Ishikawa (cell line): Measurements from ENCODE around the gene SOX6.

ENCODE experiments used
- CEBPB ChIP-seq: IDR thresholded peaks from 2 replicates; pipeline ENCODE4 v1.6.1; 2012
- CREB1 ChIP-seq: IDR thresholded peaks from 2 replicates; pipeline ENCODE4 v1.6.1; 2012; ENCODE audit warnings: low read depth
- EGR1 ChIP-seq: IDR thresholded peaks from 2 replicates; pipeline ENCODE4 v1.6.1; 2012
- EP300 ChIP-seq: IDR thresholded peaks from 2 replicates; pipeline ENCODE4 v1.6.1; 2012; ENCODE audit warnings: borderline replicate concordance
- FOXM1 ChIP-seq: IDR thresholded peaks from 2 replicates; pipeline ENCODE4 v1.6.1; 2012; ENCODE audit warnings: low read depth, borderline replicate concordance
- MAX ChIP-seq: IDR thresholded peaks from 2 replicates; pipeline ENCODE4 v1.6.1; 2012
- NFIC ChIP-seq: IDR thresholded peaks from 2 replicates; pipeline ENCODE4 v1.6.1; 2012
- RAD21 ChIP-seq: IDR thresholded peaks from 2 replicates; pipeline ENCODE4 v1.6.1; 2012; ENCODE audit warnings: low read depth
- REST ChIP-seq: IDR thresholded peaks from 2 replicates; pipeline ENCODE4 v1.6.1; 2012; ENCODE audit warnings: low read depth, mild to moderate bottlenecking
- TAF1 ChIP-seq: IDR thresholded peaks from 2 replicates; pipeline ENCODE4 v1.6.1; 2012; ENCODE audit warnings: low read depth, mild to moderate bottlenecking
- TCF12 ChIP-seq: IDR thresholded peaks from 2 replicates; pipeline ENCODE4 v1.6.1; 2012; ENCODE audit warnings: low read depth
- TEAD4 ChIP-seq: IDR thresholded peaks from 2 replicates; pipeline ENCODE4 v1.6.1; 2012
- USF1 ChIP-seq: IDR thresholded peaks from 2 replicates; pipeline ENCODE4 v1.6.1; 2012
- YY1 ChIP-seq: IDR thresholded peaks from 2 replicates; pipeline ENCODE4 v1.6.1; 2012; ENCODE audit warnings: low read depth
- ZBTB7A ChIP-seq: IDR thresholded peaks from 2 replicates; pipeline ENCODE4 v1.6.1; 2012; ENCODE audit warnings: low read depth

SOX6 gene

GRCh38 chr11:15969701-15970329 lies 386.5 kb downstream of the SOX6 start:
- TF ChIP-seq USF1 (no peak), TAF1 (no peak), RAD21 (no peak), CREB1 (no peak), TEAD4 (no peak), MAX (no peak), ZBTB7A (no peak), TCF12 (no peak), FOXM1 (no peak), REST (no peak), EP300 (no peak), CEBPB (no peak)

- TF ChIP-seq NFIC (no peak), TCF12 (no peak), CEBPB (no peak), ZBTB7A (no peak), CREB1 (no peak), EP300 (no peak), YY1 (no peak), TAF1 (no peak), TEAD4 (no peak)
Observed at GRCh38 chr11:15969281-15969680, 387.1 kb downstream of the SOX6 start.

- no peak for TF ChIP-seq TCF12
- no peak for TF ChIP-seq REST
- TF ChIP-seq TEAD4: no peak
- TF ChIP-seq MAX: no peak
- TF ChIP-seq ZBTB7A: no peak
- no peak for TF ChIP-seq TAF1
- no peak for TF ChIP-seq EP300
- no peak for TF ChIP-seq EGR1
- no peak for TF ChIP-seq USF1
- TF ChIP-seq FOXM1: no peak
Observed at GRCh38 chr11:15968461-15969130, 387.8 kb downstream of the SOX6 start.

- TF ChIP-seq CEBPB (no peak), EP300 (no peak), REST (no peak), TEAD4 (no peak), YY1 (no peak), RAD21 (no peak), CREB1 (no peak), NFIC (no peak), TCF12 (no peak), MAX (no peak), TAF1 (no peak), USF1 (no peak)
Observed at GRCh38 chr11:15967966-15968365, 388.4 kb downstream of the SOX6 start.
